ENCODE results near the gene TPSG1.

DNA sequence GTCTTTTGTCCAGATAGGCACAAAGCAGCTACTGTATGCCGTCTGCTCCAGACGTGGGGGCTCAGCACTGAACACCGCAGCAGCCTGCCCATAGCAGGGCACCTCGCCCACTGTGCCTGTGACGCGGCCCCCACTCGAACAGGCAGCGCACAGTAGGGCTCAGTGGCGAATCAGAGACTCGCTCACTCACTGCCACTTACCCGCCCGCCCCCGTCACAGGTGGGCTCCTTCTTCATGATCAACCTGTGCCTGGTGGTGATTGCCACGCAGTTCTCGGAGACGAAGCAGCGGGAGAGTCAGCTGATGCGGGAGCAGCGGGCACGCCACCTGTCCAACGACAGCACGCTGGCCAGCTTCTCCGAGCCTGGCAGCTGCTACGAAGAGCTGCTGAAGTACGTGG is 23.6 kb downstream of the TPSG1 start:
- TF ChIP-seq, protein P1, sequence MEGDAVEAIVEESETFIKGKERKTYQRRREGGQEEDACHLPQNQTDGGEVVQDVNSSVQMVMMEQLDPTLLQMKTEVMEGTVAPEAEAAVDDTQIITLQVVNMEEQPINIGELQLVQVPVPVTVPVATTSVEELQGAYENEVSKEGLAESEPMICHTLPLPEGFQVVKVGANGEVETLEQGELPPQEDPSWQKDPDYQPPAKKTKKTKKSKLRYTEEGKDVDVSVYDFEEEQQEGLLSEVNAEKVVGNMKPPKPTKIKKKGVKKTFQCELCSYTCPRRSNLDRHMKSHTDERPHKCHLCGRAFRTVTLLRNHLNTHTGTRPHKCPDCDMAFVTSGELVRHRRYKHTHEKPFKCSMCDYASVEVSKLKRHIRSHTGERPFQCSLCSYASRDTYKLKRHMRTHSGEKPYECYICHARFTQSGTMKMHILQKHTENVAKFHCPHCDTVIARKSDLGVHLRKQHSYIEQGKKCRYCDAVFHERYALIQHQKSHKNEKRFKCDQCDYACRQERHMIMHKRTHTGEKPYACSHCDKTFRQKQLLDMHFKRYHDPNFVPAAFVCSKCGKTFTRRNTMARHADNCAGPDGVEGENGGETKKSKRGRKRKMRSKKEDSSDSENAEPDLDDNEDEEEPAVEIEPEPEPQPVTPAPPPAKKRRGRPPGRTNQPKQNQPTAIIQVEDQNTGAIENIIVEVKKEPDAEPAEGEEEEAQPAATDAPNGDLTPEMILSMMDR (IDR thresholded peaks at IDR 0.05) = no peak
- no peak for TF ChIP-seq EZH2phosphoT487 (IDR thresholded peaks at IDR 0.05)
- no peak for TF ChIP-seq EZH2 (IDR thresholded peaks at IDR 0.05)

Data from neural progenitor cell (in vitro differentiated cells).